ENCODE measurements around the gene PKHD1. TPM values are rescaled to one million over a fixed set of nuclear protein-coding genes. Genes with fewer than 3 reads are reported as not detected.

PKHD1 gene
- total RNA-seq, 4 donors from 2014 or later = 0.16 to 0.60 (median 0.32) TPM

GRCh38 chr6:51570168-51570921, 517.1 kb downstream of the PKHD1 start:
- H3K9me3 ChIP-seq = no peaks in the 10 kb centered on the region
- 72 to 79% methylated on average over 5 of the region's 5 CpGs for WGBS, 2 donors (ENCODE audit: low coverage in 1 of 2)
- in situ Hi-C loops (cut with MboI; ENCODE audit: low pct_ligation_motif_present in 1 of 4, low pct_unique_long_range_greater_than_20kb in 1 of 4, low sequenced_read_pairs in 3 of 4) (no loop called here), intact Hi-C loops (cut with DNase I; ENCODE audit: low total_unique reads) (no loop called here)
- no peaks in the 10 kb centered on the region for H3K27me3 ChIP-seq
- no peak overlapping the region for H3K27ac ChIP-seq
- H3K4me1 ChIP-seq = no peaks in the 10 kb centered on the region
- H3K36me3 ChIP-seq = no peaks in the 10 kb centered on the region
- H3K4me3 ChIP-seq = no peak overlapping the region
- no peak for TF ChIP-seq EP300 (IDR thresholded peaks at IDR 0.05; ENCODE audit: low read depth)
- TF ChIP-seq POLR2AphosphoS5 (IDR thresholded peaks at IDR 0.05) = no peak
- no peak for TF ChIP-seq POLR2A (IDR thresholded peaks at IDR 0.05)
- DNase-seq = no peak

- Histone ChIP-seq H3K36me3 (no peaks in the 10 kb centered on the region), H3K4me1 (no peaks in the 10 kb centered on the region), H3K9me3 (no peaks in the 10 kb centered on the region), H3K4me3 (no peak overlapping the region), H3K27me3 (no peaks in the 10 kb centered on the region), H3K27ac (no peak overlapping the region)
- in situ Hi-C loops (cut with MboI; ENCODE audit: low pct_ligation_motif_present in 1 of 4, low pct_unique_long_range_greater_than_20kb in 1 of 4, low sequenced_read_pairs in 3 of 4) = no loop called here
- TF ChIP-seq EP300 (IDR thresholded peaks at IDR 0.05; ENCODE audit: low read depth) (no peak), POLR2A (IDR thresholded peaks at IDR 0.05) (no peak), POLR2AphosphoS5 (IDR thresholded peaks at IDR 0.05) (no peak)
- TF ChIP-seq, protein P1, sequence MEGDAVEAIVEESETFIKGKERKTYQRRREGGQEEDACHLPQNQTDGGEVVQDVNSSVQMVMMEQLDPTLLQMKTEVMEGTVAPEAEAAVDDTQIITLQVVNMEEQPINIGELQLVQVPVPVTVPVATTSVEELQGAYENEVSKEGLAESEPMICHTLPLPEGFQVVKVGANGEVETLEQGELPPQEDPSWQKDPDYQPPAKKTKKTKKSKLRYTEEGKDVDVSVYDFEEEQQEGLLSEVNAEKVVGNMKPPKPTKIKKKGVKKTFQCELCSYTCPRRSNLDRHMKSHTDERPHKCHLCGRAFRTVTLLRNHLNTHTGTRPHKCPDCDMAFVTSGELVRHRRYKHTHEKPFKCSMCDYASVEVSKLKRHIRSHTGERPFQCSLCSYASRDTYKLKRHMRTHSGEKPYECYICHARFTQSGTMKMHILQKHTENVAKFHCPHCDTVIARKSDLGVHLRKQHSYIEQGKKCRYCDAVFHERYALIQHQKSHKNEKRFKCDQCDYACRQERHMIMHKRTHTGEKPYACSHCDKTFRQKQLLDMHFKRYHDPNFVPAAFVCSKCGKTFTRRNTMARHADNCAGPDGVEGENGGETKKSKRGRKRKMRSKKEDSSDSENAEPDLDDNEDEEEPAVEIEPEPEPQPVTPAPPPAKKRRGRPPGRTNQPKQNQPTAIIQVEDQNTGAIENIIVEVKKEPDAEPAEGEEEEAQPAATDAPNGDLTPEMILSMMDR (IDR thresholded peaks at IDR 0.05) = no peak
- no peak for DNase-seq
- intact Hi-C loops (cut with DNase I; ENCODE audit: low total_unique reads) = no loop called here
- WGBS, 2 donors (ENCODE audit: low coverage in 1 of 2) = 72% methylated on average over 1 of the region's 1 CpG; no CpG with 5 or more reads in 1 of the 2 donors
Observed at GRCh38 chr6:51569594-51569993, 517.8 kb downstream of the PKHD1 start.

- 55% methylated on average over 2 of the region's 2 CpGs for WGBS, 2 donors (ENCODE audit: low coverage in 1 of 2)
- TF ChIP-seq, protein P1 (IDR thresholded peaks at IDR 0.05) = no peak
- no peak for TF ChIP-seq EP300 (IDR thresholded peaks at IDR 0.05; ENCODE audit: low read depth)
- TF ChIP-seq POLR2AphosphoS5 (IDR thresholded peaks at IDR 0.05) = no peak
- TF ChIP-seq POLR2A (IDR thresholded peaks at IDR 0.05) = no peak
- in situ Hi-C loops (cut with MboI; ENCODE audit: low pct_ligation_motif_present in 1 of 4, low pct_unique_long_range_greater_than_20kb in 1 of 4, low sequenced_read_pairs in 3 of 4) = no loop called here
- intact Hi-C loops (cut with DNase I; ENCODE audit: low total_unique reads) = no loop called here
- no peaks in the 10 kb centered on the region for H3K4me1 ChIP-seq
- H3K36me3 ChIP-seq = no peaks in the 10 kb centered on the region
- no peak overlapping the region for H3K27ac ChIP-seq
- H3K9me3 ChIP-seq = no peaks in the 10 kb centered on the region
- no peaks in the 10 kb centered on the region for H3K27me3 ChIP-seq
- H3K4me3 ChIP-seq = no peak overlapping the region
- DNase-seq = no peak
Observed at GRCh38 chr6:51568771-51569170, 518.6 kb downstream of the PKHD1 start.

DNA sequence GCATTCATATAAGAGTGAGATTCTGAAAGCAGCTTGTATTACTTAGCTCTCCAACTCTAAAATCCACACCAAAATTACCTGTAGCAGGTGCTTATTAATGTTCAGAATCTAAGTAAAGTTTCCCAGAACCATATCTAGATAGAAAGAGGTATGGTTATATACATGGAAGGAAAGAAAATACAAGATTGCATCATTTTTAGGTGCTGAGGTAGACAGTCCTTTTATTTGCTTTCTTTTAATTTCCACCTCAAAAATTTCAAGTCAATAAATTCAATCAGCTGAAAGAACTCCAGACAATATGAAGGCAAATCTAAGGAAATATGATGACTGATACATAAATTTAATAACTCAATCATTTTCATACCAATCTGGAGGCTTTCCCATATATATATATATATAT, 521.9 kb downstream of the PKHD1 start:
- intact Hi-C loops (cut with DNase I; ENCODE audit: low total_unique reads) = no loop called here
- in situ Hi-C loops (cut with MboI; ENCODE audit: low pct_ligation_motif_present in 1 of 4, low pct_unique_long_range_greater_than_20kb in 1 of 4, low sequenced_read_pairs in 3 of 4) = no loop called here
- H3K27ac ChIP-seq = no peak overlapping the region

More for the DNA sequence above, 521.9 kb downstream of the PKHD1 start:
- TF ChIP-seq EP300 (IDR thresholded peaks at IDR 0.05; ENCODE audit: low read depth) (no peak), POLR2AphosphoS5 (IDR thresholded peaks at IDR 0.05) (no peak)
- TF ChIP-seq, protein P1 (IDR thresholded peaks at IDR 0.05) = no peak
- H3K4me3 ChIP-seq = no peak overlapping the region
- H3K27me3 ChIP-seq = no peaks in the 10 kb centered on the region
- H3K9me3 ChIP-seq = no peaks in the 10 kb centered on the region
- DNase-seq = no peak
- H3K4me1 ChIP-seq = no peaks in the 10 kb centered on the region
- H3K36me3 ChIP-seq = no peaks in the 10 kb centered on the region

Small RNA genes lying within 50 kb of the gene (small RNA-seq; reads per million reads assigned to genes)
- gene RN7SL580P = 0 reads per million in 4 donors

Other genes starting within 250 kb of the PKHD1 start
- not detected for gene IL17A, start 98.8 kb upstream of the PKHD1 start, total RNA-seq
- not detected for gene IL17F, start 156.9 kb upstream of the PKHD1 start, total RNA-seq
- 10 to 100 TPM; 13.5 to 27.3 (median 24.2) TPM for gene MCM3, start 197.1 kb upstream of the PKHD1 start, total RNA-seq